DOHH2 (cell line): Measurements from ENCODE around the gene ADNP2.

Experiments
- H3F3A ChIP-seq: fragments of 200-600 bp; sonication (generic), shearing (Covaris generic); 2 replicates; pipeline ENCODE4 v1.6.0; 2016; ENCODE audit warnings: antibody characterized with exemption, mild to moderate bottlenecking; ENCODE audit not compliant: control insufficient read depth, insufficient read depth
- H3K27ac ChIP-seq: fragments of 200-600 bp; sonication (generic); 2 replicates; pipeline ENCODE4 v1.5.1; 2014; ENCODE audit warnings: low read depth, mild to moderate bottlenecking, low read length, moderate library complexity
- H3K27me3 ChIP-seq: fragments of 200-600 bp; sonication (generic); 2 replicates; pipeline ENCODE4 v1.6.1; 2014; ENCODE audit warnings: mild to moderate bottlenecking, low read length, mixed read lengths; ENCODE audit not compliant: control insufficient read depth
- H3K36me3 ChIP-seq: fragments of 200-600 bp; sonication (generic); 2 replicates; pipeline ENCODE4 v1.6.1; 2014; ENCODE audit warnings: mild to moderate bottlenecking, low read length, moderate library complexity, mixed read lengths; ENCODE audit not compliant: control insufficient read depth
- H3K4me1 ChIP-seq: fragments of 200-600 bp; sonication (generic); 2 replicates; pipeline ENCODE4 v1.6.1; 2014; ENCODE audit warnings: mild to moderate bottlenecking, low read length, mixed read lengths; ENCODE audit not compliant: control insufficient read depth
- H3K4me2 ChIP-seq: fragments of 200-600 bp; sonication (generic); 2 replicates; pipeline ENCODE4 v1.6.0; 2014; ENCODE audit warnings: mild to moderate bottlenecking, low read length, moderate library complexity
- H3K4me3 ChIP-seq: fragments of 200-600 bp; sonication (generic); 2 replicates; pipeline ENCODE4 v1.5.1; 2014; ENCODE audit warnings: mild to moderate bottlenecking, low read length, mixed read lengths
- H3K79me2 ChIP-seq: fragments of 200-600 bp; sonication (generic); 2 replicates; pipeline ENCODE4 v1.6.1; 2014; ENCODE audit warnings: mild to moderate bottlenecking, low read length, mixed read lengths; ENCODE audit not compliant: control insufficient read depth
- H3K9me2 ChIP-seq: fragments of 200-600 bp; sonication (generic); replicated peaks from 2 replicates; pipeline ENCODE4 v1.6.1; 2014; ENCODE audit warnings: mild to moderate bottlenecking, low read length, mixed read lengths; ENCODE audit not compliant: control insufficient read depth
- H3K9me3 ChIP-seq: fragments of 200-600 bp; sonication (generic); 2 replicates; pipeline ENCODE4 v1.6.1; 2014; ENCODE audit warnings: antibody characterized with exemption, low read length, mixed read lengths; ENCODE audit not compliant: control insufficient read depth, insufficient read depth
- H4K20me1 ChIP-seq: fragments of 200-600 bp; sonication (generic); 2 replicates; pipeline ENCODE4 v1.6.0; 2014; ENCODE audit warnings: low read depth, mild to moderate bottlenecking, antibody characterized with exemption, low read length, moderate library complexity; ENCODE audit not compliant: control insufficient read depth, insufficient read depth
- CTCF ChIP-seq: fragments of 200-600 bp; sonication (generic); IDR thresholded peaks from one replicate; pipeline ENCODE4 v1.5.1; 2014; ENCODE audit warnings: antibody characterized with exemption, mild to moderate bottlenecking, low read depth, low read length; ENCODE audit not compliant: poor library complexity, severe bottlenecking
- EZH2phosphoT487 ChIP-seq: fragments of 200-600 bp; sonication (generic); IDR thresholded peaks from 2 replicates; pipeline ENCODE4 v1.6.1; 2017; ENCODE audit warnings: borderline replicate concordance, mild to moderate bottlenecking, antibody characterized with exemption, low read length, moderate library complexity, mixed read lengths

The ADNP2 gene

GRCh38 chr18:80129672-80130367 lies 20.8 kb downstream of the ADNP2 start:
- Histone ChIP-seq H3K36me3 (peaks cover 39% of the 10 kb centered on the region), H3K9me2 (no peaks in the 10 kb centered on the region), H4K20me1 (no peaks in the 10 kb centered on the region), H3K9me3 (no peaks in the 10 kb centered on the region), H3K79me2 (peaks cover 59% of the 10 kb centered on the region), H3K4me1 (no peaks in the 10 kb centered on the region), H3K27ac (no peak overlapping the region), H3K27me3 (no peaks in the 10 kb centered on the region), H3F3A (no peaks in the 10 kb centered on the region), H3K4me2 (no peak overlapping the region), H3K4me3 (no peak overlapping the region)
- TF ChIP-seq EZH2phosphoT487 (no peak), CTCF (no peak)

GRCh38 chr18:80130555-80130954 lies 21.5 kb downstream of the ADNP2 start:
- no peaks in the 10 kb centered on the region for H3K9me2 ChIP-seq
- no peaks in the 10 kb centered on the region for H4K20me1 ChIP-seq
- H3K27ac ChIP-seq = no peak overlapping the region
- H3K27me3 ChIP-seq = no peaks in the 10 kb centered on the region
- no peaks in the 10 kb centered on the region for H3F3A ChIP-seq
- H3K79me2 ChIP-seq = peaks cover 55% of the 10 kb centered on the region
- no peak overlapping the region for H3K4me2 ChIP-seq
- peaks cover 47% of the 10 kb centered on the region for H3K36me3 ChIP-seq
- no peaks in the 10 kb centered on the region for H3K4me1 ChIP-seq
- TF ChIP-seq CTCF = no peak
- no peak for TF ChIP-seq EZH2phosphoT487
- H3K4me3 ChIP-seq = no peak overlapping the region
- no peaks in the 10 kb centered on the region for H3K9me3 ChIP-seq

- H3F3A ChIP-seq = no peaks in the 10 kb centered on the region
- TF ChIP-seq EZH2phosphoT487 = no peak
- TF ChIP-seq CTCF = no peak
- no peaks in the 10 kb centered on the region for H3K27me3 ChIP-seq
- H3K9me3 ChIP-seq = no peaks in the 10 kb centered on the region
- H3K4me1 ChIP-seq = no peaks in the 10 kb centered on the region
- H3K4me3 ChIP-seq = no peak overlapping the region
- H3K79me2 ChIP-seq = peaks cover 39% of the 10 kb centered on the region
- peaks cover 59% of the 10 kb centered on the region for H3K36me3 ChIP-seq
- no peak overlapping the region for H3K4me2 ChIP-seq
- no peaks in the 10 kb centered on the region for H4K20me1 ChIP-seq
- no peak overlapping the region for H3K27ac ChIP-seq
- no peaks in the 10 kb centered on the region for H3K9me2 ChIP-seq
These were observed 23.2 kb downstream of the ADNP2 start for GRCh38 chr18:80132180-80132812.
